Measurements from ENCODE around the gene ATOSA. TPM values are rescaled to one million over a fixed set of nuclear protein-coding genes. Genes with fewer than 3 reads are reported as not detected.

ATOSA gene
- polyA plus RNA-seq, 1 donor (not counting 4 experiments of a cell fraction or from before 2014, with no cell fraction given) = 19.9 TPM

GRCh38 chr15:52653431-52653964 is 25.7 kb downstream of the ATOSA start:
- Histone ChIP-seq H3K27me3 (ENCODE audit: control insufficient read depth, extremely low read depth, insufficient read depth, low read length) (no peaks in the 10 kb centered on the region), H3K4me3 (ENCODE audit: control insufficient read depth in 2 of 3, extremely low read depth in 1 of 3, insufficient read depth in 2 of 3, low read depth in 1 of 3, low read length in 3 of 3) (peak overlapping the region in 1 of 3 experiments; percentile 18), H3K9ac (ENCODE audit: control insufficient read depth, extremely low read depth, insufficient read depth, low read length) (peak overlapping the region; percentile 19), H3K4me2 (ENCODE audit: control insufficient read depth, extremely low read depth, insufficient read depth, low read depth, low read length) (peak overlapping the region; percentile 55), H3K36me3 (ENCODE audit: control insufficient read depth in 2 of 2, extremely low read depth in 1 of 2, insufficient read depth in 2 of 2, low read length in 2 of 2) (no peaks in the 10 kb centered on the region), H2AFZ (ENCODE audit: control insufficient read depth, low read length) (peak overlapping the region; percentile 55), H3K27ac (ENCODE audit: control insufficient read depth, insufficient read depth, low read length) (peak overlapping the region; percentile 68), H3K4me1 (ENCODE audit: control insufficient read depth, extremely low read depth, insufficient read depth, low read length) (peaks cover 32% of the 10 kb centered on the region), H3K9me3 (ENCODE audit: control insufficient read depth, low read depth, low read length) (no peaks in the 10 kb centered on the region), H4K20me1 (ENCODE audit: control insufficient read depth, extremely low read depth, insufficient read depth, low read length) (no peaks in the 10 kb centered on the region), H3K79me2 (ENCODE audit: control insufficient read depth, insufficient read depth, low read length) (no peaks in the 10 kb centered on the region), H3K9me1 (ENCODE audit: control insufficient read depth, extremely low read depth, insufficient read depth, low read length) (no peaks in the 10 kb centered on the region)
- no peak for TF ChIP-seq EZH2 (IDR thresholded peaks at IDR 0.05; ENCODE audit: low read length)
- no peak for TF ChIP-seq CTCF (optimal IDR thresholded peaks at IDR 0.05 in 1 of 3, IDR thresholded peaks at IDR 0.05 in 1 of 3, conservative IDR thresholded peaks at IDR 0.05 in 1 of 3; ENCODE audit: extremely low read depth in 1 of 3, insufficient read depth in 2 of 3, low read length in 3 of 3)
- dilution Hi-C loops (cut with MboI; ENCODE audit: extremely low pct_ligation_motif_present, low sequenced_read_pairs) = no loop called here
- FAIRE-seq (peak; percentile 55), DNase-seq (ENCODE audit: low read depth, low spot score) (peak; percentile 53)

- Histone ChIP-seq H3K9me1 (ENCODE audit: control insufficient read depth, extremely low read depth, insufficient read depth, low read length) (no peaks in the 10 kb centered on the region), H3K79me2 (ENCODE audit: control insufficient read depth, insufficient read depth, low read length) (no peaks in the 10 kb centered on the region), H3K27me3 (ENCODE audit: control insufficient read depth, extremely low read depth, insufficient read depth, low read length) (no peaks in the 10 kb centered on the region), H3K4me1 (ENCODE audit: control insufficient read depth, extremely low read depth, insufficient read depth, low read length) (peaks cover 32% of the 10 kb centered on the region), H2AFZ (ENCODE audit: control insufficient read depth, low read length) (no peak overlapping the region), H3K4me3 (ENCODE audit: control insufficient read depth in 2 of 3, extremely low read depth in 1 of 3, insufficient read depth in 2 of 3, low read depth in 1 of 3, low read length in 3 of 3) (no peak overlapping the region), H3K9me3 (ENCODE audit: control insufficient read depth, low read depth, low read length) (no peaks in the 10 kb centered on the region), H3K4me2 (ENCODE audit: control insufficient read depth, extremely low read depth, insufficient read depth, low read depth, low read length) (peak overlapping the region; percentile 55), H3K27ac (ENCODE audit: control insufficient read depth, insufficient read depth, low read length) (peak overlapping the region; percentile 68), H3K36me3 (ENCODE audit: control insufficient read depth in 2 of 2, extremely low read depth in 1 of 2, insufficient read depth in 2 of 2, low read length in 2 of 2) (no peaks in the 10 kb centered on the region), H3K9ac (ENCODE audit: control insufficient read depth, extremely low read depth, insufficient read depth, low read length) (peak overlapping the region; percentile 19), H4K20me1 (ENCODE audit: control insufficient read depth, extremely low read depth, insufficient read depth, low read length) (no peaks in the 10 kb centered on the region)
- no peak for DNase-seq (ENCODE audit: low read depth, low spot score)
- no peak for FAIRE-seq
- no peak for TF ChIP-seq CTCF (optimal IDR thresholded peaks at IDR 0.05 in 1 of 3, IDR thresholded peaks at IDR 0.05 in 1 of 3, conservative IDR thresholded peaks at IDR 0.05 in 1 of 3; ENCODE audit: extremely low read depth in 1 of 3, insufficient read depth in 2 of 3, low read length in 3 of 3)
- TF ChIP-seq EZH2 (IDR thresholded peaks at IDR 0.05; ENCODE audit: low read length) = no peak
- dilution Hi-C loops (cut with MboI; ENCODE audit: extremely low pct_ligation_motif_present, low sequenced_read_pairs) = no loop called here
Measured at GRCh38 chr15:52652984-52653383, 26.2 kb downstream of the ATOSA start.
